HG03159 (cell line): ENCODE results near the gene DLST.
A peak's percentile ranks its signal among the peaks of the same experiment; 100 is the strongest.

Source experiments
- ATAC-seq: cut with Tn5 transposase; IDR thresholded peaks from one replicate; pipeline ENCODE4 v1.9.1; 2021; ENCODE audit warnings: mild to moderate bottlenecking, moderate library complexity; ENCODE audit not compliant: unreplicated experiment

Gene DLST

DNA sequence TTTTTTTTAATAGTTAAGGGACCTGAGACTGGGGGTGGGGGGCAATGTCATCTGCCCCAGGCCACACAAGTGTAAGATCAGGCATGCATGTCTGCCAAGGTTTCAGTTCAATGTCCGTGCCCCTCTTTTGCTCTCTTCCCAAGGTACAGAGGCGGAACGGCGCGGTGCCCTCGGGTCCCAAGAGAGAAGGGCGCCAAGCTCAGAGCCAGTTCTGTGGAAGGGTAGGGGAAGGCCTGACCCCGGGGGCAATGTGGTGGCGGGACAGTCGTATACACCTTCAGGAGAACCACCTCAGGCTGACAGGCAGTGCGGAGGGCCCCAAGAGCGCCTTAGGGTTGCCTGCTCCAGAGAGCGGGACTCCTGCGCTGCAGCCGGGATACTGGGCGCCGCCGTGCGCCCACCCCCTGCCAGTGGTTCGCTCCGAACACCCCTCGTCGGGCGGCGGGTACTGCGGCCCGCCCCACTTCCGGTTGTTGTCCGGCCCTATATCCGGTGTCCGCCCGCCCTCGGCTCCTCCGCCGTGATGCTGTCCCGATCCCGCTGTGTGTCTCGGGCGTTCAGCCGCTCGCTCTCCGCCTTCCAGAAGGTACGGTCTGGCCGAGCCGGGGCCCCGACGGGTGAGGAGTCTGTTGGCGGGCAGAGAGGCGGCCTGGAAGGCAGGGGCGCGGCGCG, at the start of gene DLST:
Gene DLST (plus strand): TSS at position 486 of the 672 bp plus-strand sequence. CDS start 38 bp downstream, at position 524.
- peak; percentile 92 for ATAC-seq

DNA sequence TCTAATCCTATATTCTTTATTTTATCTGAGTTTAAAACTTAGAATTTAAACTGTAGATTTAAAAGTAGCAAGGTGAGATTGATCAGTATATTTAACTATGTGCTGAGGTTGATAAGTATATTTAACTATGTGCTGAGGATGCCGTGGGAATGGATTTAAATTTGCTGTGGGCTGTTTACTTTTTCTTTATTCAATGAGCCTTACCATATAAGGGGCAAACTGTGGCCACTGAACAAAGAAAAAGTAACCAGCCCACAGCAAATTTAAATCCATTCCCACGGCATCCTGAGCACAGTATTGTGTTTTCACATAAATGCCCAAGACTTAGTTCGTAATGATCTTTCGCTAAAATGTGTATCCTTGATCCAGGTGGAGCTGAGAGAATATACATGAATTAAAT, 48.9 kb upstream of the DLST start:
- ATAC-seq = no peak

DNA sequence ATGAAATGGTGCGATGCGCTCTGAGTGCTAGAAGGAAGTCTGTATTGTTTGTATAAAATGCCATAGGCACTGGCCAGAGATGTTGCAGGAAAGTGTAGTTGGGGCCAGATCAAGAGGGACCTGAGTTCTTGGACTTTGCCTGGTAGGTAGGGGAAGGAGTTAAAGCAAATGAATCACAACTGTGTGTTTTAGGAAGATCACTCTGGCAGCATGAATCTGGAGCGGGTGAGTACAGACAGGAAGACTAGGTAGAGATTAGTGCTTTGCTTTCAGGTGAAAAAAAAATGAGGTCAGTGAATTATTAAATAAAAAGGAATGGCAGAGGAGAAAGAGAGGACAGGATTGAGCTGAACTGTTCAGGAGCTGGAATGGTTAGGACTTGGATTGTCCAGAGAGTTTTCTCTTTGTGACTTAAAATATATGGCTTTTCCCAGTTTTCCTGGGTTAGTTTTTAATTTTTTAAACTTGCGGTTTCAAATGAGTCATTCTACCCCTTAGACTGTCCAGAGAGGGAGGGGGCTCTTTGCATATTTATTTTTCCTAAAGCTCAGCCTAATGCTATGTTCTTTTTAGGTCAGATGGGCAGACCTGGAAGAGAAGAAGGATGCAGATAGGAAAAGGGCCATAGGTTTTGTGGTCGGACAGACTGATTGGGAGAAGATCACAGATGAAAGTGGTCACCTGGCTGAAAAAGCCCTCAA, 46.9 kb upstream of the DLST start:
- ATAC-seq = no peak

DNA sequence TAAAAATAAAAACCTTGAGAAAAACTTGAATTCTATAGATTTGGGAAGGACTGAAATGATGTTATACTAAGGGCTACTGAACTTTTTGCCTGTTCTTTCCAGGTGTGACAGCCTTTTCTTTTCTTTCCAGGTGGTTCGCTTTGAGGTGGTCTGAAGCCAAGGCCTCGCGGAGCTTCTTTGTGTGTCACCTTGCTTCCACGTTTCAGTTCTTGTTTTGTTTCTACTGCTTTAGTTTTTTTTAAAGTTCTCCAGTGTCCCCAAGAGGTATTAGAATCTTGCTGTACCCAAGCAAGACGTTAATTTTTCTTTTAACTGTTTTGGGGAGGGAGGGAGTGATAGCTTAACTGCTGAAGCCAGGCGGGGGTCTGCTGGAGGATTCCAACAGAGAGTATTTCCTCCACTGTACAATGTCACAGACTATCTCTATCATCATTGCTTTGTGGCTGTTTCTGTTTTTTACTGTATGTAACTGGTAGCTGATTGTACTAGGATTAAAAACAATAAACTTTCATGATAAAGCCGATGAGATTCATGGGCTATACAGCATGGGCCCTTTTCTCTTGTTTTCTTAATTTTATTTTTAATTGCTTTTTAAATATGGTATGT, 46.0 kb upstream of the DLST start:
- ATAC-seq = no peak

DNA sequence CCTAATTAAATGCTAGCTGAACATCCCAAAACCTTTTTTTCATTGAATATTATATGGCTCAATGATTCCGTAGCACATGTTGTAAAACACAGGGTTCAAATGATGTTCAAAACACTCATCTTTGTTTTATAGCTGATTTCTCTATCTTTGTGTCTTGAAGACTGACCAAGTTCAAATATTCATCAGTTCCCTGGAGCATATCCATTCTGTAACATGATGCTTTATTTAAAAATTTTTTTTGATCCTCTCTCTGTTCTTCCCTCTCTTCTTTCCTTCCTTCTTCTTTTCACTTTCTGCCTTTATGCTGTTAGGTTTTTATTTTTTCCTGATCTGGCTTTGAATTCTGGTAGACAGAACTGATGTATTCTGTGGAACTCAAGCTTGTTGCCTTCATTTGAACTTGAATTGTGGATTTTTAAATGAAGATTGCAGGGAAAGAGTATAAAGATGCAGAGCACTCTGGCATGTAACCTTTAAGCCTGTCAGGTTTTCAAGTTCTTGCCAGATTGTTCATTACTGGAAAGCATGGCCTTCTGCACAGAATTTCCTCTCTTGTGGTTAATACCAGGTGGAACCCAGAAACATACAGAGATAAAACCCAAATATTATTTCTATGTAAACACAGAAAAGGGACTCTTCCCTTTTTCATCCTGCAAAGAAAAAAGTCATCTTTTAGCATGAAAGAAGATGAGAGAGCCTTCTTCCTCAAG, 45.3 kb upstream of the DLST start:
- no peak for ATAC-seq

DNA sequence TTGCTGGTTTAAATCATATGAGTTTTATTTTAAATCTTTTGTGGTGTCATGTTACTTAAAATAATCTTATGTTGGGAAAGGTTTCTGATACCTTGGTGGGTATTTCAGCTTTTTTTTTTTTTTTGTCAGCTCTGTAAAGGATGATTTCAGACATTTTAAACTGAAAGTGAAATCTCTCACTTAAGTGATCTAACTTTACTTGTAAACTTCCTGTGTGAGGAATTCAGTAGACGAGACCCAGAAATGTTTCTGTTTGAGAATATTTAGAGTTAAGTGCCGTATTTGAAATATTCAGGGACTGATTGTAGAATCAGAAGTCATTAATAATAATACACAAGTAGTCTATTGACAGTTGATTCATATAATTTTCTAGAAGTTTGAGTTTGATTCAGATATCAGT, 43.5 kb upstream of the DLST start:
- no peak for ATAC-seq

DNA sequence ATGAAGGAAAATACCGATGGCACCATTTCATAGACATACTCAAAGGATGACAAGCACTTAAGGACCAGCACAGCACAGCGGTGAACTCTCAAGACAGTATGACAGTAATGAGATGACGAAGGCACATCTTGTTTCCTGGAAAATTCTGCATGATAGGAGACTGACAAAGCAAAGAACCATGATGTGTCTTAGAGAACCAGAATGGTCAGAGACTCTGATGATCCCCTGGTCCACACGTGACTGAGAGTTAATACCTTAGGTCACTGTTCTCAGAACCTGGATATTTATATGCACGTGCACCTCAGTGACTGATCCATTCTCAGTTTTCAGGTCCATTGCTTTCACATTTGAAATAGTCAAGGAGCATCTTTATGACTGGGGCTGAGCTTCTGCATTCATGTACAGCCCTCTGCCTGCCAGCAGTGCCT, 41.1 kb upstream of the DLST start:
- peak; percentile 58 for ATAC-seq

DNA sequence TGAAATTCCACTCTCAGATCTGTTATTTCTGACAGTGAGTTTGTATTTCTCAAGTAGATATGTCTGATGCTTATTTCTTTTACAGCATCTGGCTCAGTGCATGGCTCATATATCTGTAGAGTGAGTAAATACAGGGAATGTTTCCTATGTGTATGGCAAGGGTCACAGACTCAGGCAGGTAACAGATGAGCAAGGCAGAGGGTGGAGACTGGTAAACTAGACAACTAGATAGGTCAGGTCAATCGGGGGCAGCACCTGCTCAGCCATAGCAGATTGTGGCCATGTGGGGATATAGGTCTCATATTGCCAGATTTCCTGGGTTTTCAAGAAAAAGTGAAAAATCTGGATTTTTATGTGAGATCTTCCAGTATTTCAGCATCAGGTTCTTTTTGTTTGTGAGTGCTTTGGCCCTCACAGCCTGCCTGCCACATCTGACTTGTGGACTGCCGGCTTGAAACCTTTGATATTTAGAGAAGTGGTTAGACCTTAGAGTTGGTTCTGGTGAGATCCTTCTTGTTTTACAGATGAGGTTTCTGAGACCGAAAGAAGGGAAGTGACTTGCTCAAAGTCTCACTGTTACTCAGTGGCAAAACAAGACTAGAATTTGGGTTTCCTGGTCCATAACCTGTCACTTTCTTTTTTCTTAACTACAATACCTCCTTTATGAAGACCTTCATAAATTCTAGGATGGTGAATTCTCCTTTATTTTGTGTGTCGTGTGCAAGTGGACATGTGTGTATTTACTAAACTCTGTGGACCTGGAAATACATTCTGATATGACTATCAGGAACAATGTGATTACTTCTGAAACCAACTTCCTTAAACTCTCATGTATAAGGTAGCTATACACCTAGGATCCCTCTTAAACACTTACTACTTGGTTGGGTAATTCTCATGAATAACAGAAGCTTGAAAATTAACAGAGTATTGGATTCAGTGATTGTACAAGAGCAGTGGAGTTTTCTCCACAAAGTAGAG, 40.2 kb upstream of the DLST start:
- peak; percentile 75 for ATAC-seq

DNA sequence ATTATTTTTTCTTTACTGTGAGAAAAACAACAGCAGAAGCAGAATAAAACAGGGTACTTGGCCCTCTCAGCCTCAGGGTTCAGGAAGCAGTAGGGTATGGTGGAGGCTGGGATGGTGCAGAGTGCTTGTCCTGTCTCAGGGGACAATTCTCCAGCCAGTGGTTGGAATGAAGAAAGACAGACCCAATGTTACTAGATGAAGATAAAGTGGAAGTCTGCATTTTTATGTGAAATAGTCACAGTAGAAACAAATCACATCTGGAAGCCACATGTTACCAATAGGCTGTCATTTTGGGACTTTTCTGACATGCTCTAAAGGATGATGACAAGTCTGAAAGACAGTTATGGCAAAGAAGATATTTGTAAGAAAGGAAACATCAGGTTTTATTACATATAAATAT, 38.1 kb upstream of the DLST start:
- no peak for ATAC-seq

DNA sequence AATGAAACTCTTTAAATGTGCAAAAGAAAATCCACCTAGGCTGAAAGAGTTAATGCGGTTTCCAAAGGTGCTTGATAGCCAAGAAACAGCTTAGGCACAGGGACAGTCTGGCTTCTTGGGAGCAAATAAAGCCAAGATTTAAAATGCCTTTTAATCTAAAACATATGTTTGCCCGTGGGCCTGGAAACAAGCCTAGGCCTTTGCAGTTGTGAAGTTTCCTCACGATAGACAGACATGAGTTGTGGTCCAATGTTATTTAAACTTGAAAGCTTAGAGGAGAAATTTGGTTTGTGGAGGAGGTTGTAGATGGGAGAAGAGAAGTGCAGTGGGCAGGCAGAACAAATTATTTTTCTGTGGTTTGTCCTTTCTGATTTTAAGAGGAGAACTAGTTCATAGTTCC, 35.5 kb upstream of the DLST start:
- no peak for ATAC-seq

DNA sequence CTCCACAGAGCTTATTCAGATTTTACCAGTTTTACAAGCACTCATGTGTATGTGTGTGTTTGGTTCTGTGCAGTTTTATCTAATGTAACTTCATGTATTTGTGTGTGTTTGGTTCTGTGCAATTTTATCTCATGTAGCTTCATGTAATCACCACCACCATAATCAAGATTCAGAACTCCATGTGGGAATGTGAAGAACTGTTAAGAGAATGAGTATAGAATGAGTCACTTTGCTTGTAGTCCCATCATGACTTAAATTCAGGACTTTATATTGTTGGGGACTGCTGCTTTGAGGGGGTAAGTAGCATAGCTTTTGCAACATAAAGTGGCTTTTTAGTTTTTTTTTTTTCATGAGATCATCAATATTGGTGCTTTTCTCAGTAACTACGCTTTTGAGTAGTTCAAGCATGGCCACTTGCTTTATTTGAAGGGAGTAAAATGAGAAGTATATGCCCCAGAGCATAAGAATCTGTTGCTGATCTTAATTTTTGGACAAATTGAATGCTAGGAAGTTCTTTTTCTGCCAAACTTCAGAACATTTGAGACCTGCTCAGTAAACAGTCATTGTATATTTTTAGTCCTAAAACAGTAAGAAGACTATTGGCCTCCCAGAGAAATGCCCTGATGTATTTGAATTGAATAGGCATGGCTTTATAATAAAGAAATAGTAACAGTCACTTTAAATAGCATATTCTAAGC, 34.6 kb upstream of the DLST start:
- ATAC-seq = no peak

DNA sequence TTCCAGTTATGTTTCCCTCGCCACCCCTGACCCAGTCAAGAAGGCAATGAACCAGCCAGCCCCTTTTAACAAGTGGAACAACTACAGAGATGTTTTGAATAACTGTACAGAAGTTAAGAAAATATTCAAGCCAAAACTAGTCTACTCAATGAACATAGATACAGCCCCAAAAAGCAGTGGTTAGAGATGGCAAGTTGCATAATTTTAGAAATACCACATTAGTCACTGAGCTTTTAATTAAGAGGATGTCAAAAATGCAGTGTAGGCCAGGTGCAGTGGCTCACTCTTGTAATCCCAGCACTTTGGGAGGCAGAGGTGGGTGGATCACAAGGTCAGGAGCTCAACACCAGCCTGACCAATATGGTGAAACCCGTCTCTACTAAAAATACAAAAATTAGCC, 32.9 kb upstream of the DLST start:
- ATAC-seq = no peak

DNA sequence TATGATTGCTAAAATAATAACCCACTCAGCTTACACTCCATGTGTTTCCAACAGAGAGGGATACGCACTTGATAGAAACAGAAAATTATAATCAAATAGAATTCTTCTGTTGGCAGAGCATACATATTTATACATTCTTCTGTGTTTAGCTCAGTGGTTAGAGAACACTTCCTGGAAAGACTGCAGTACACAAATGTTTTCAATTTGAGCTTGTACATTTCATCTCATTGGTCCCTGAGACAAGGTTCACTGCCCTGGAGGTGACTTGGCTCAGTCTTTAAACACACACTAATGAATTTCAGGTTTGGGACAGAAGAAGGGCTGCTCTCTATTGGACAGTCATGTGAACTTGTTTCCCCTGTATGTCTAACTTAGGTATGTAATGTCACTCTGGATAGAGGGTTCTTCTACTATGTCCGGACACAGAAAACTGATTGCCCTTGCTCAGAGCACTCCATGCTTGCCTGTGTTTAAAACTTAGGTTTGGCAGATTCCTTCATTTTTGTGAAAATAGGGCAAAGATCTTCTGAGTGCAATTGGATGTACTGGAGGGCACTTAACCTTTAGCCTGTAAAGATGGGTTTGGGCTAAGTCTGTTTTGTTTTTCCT, 28.7 kb upstream of the DLST start:
- no peak for ATAC-seq

DNA sequence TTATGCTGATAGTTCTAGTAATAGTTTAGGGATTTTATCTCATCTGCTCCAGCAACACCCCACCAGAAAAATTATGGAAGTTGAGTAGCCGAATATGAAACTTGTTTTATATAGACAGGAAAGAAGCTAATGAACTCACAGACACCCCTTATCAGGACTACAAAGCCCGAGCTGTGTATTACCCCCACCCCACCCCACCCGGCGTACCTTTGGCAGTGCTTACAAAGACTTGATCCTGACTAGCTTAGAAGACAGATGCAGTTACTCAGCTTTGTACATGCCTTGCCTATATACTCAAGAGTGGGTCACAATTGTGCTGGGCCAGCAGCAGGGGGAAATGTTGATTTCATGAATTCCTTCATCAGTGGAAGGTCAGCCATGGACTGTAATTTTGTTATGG, 28.1 kb upstream of the DLST start:
- ATAC-seq = no peak

DNA sequence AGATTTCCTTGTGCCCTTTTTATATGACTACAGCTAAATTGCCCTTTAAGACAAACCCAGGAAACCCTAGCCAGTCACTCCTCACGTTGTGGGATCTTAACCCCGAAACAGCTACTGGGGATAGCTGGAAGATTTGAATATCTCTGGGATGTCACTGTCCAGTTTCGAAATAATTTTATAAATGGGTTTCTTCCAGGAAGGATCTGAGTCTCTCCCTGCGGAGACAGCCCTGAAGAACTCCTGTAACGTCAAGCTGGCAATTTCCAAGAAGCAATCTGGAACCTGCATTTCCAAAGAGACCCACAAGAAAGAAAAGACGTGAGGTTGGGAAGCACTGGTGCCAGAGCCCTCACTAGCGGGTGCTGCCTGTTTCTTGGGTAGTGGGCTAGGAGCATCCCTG, 26.7 kb upstream of the DLST start:
- ATAC-seq = no peak

DNA sequence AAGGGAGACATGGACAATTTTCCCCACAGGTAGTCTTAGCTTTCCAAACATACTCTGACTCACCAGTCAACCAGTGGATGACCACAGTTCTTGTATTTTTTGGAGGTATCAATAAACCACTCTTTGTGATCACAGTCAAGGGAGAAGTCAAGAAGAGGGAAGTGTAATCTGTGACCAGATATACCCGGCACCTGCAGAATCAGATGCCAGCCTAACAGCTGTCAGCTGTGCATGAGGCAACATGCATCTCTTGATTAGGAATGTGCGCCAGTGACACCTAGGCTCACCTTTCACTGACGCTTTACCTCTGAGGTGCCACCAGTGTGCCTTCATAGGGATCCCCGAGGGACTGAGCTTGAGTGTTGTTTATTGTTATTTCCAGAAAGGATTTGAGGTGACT, 25.8 kb upstream of the DLST start:
- ATAC-seq = no peak

DNA sequence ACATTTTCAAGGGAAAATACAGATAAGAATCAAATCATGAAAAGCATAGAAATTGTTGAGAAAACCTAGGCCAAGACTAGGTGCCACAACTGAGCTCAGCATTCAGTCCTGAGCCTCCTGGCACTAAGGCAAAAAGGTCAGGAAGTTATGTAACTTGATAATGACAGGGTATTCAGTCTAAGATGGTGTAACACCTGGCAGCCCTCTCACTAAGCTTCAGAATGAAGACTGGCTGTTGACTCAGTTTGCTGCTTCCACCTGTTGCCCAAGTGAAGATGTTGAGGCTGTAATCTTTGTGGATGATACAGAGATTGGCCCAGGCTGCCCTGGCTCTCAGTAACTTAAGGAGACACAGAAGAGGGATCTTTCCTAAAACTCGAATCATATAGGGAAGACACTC, 25.4 kb upstream of the DLST start:
- no peak for ATAC-seq

DNA sequence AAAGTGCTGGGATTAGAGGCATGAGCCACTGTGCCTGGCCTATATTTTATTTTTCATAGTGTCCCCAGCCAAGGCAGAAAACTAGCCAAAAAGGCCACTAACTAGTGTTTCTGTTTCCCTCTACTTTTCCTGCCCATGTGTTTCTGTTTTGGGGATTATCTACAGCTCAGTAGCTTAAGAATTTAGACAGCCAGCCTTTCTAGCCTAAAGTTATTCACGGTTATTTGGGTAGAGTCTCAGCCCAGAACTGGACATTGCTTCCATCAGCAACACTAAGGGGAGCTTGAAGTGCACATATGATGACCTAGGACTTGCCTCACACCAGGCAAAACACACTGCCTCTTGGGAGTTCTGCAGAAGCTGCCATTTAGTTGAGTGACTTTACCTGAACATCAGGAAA, 23.7 kb upstream of the DLST start:
- ATAC-seq = no peak

DNA sequence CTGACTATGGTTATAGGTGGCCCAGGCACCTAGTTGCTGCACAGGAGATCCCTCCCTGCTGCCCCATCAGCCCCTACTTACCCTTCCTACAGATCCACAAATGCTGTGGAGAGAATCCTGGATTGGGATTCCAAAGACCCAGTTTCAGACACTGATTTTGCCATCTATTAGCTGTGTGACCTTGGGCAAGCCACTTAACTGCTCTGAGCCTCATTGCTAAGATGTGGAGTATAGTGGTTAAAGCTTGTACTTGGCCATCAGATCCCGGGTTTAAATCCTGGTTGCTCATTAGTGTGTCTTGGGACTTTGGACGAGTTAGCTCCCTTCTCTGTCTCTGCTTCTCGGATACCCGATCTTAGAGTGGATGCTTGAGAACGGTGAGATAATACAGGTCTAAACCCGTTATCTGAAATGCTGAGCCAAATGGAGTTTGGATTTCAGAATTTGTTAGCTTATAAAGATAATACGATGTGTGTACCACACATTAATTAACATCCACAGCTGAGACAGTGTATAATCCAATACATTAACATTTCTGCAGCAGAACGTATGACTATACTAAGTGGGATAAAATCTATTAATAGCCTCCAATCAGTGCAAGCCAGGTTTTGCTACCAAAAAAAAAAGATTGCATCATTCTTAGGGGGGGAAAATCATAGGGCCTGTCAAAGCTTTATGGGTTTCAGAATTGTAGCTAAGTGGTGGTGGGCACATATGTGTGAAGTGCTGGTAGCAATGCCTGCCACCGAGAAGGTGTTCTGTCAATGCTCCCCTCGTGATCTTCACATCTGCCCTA, 21.8 kb upstream of the DLST start:
- no peak for ATAC-seq
